Brain pericyte (primary cell): ENCODE data around the gene MICALL2.

Source experiments
- DNase-seq: peaks from one replicate; pipeline ENCODE4 v3.0.0-alpha.2; 2012; ENCODE audit warnings: low read depth, low spot score

Gene MICALL2

GRCh38 chr7:1493129-1493528, 33.9 kb upstream of the MICALL2 start:
- DNase-seq, result no peak

DNA sequence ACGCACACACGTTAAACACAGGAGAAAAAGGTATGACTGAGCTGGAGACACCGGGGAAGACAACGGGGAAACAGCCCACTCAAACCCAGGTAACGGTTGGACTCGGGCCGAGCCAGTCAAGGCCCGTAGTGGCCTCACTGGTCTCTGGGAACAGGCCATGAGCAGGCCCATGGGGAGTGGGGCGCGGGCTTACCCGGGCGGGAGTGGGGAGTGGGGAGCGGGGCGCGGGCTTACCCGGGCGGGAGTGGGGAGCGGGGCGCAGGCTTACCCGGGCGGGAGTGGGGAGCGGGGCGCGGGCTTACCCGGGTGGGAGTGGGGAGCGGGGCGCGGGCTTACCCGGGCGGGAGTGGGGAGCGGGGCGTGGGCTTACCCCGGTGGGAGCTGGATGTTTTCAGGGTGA, 33.4 kb upstream of the MICALL2 start:
- DNase-seq, result no peak

GRCh38 chr7:1492221-1492620, 33.0 kb upstream of the MICALL2 start:
- DNase-seq, result no peak

DNA sequence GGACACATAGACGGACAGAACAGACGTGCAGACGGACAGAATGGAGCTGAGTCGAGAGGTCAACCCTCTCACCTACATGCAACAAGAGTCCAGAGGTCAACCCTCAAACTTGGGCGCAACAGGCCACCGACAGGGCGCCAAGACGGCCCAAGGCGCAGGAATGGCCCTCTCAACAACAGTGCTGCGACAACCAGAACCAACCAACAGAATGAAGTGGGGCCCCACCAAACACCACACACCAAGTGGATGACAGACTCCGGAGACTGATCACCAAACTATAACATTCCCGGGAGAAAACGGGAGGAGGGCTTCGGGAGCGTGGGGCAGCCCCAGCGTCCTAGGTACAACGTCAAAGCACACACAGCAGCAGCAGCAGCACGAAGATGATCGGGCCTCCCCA, 31.6 kb upstream of the MICALL2 start:
- DNase-seq, result no peak

GRCh38 chr7:1489336-1489735, 30.1 kb upstream of the MICALL2 start:
- no peak for DNase-seq

DNA sequence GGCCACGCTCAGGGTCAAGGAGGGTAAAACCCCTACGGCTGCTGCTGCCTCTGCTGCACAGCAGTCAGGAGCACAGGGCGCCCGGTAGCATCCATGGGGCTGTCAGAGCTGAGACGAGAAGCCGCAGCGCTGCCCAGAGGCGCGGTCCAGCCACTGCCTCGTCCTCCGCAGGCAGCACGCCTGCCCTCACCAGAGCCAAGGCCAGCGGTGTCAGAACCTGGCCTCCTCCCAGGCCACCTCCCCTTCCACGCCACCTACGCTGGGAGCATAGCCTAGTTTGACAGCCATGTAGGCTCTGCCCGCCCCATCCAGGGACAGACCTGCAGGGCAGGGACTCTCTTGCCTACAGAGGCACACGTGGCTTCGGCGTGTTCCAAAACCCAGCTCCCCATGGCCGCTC, 28.7 kb upstream of the MICALL2 start:
- no peak for DNase-seq

- no peak for DNase-seq
Measured at GRCh38 chr7:1487466-1487865, 28.2 kb upstream of the MICALL2 start.

- DNase-seq, result no peak
Measured at GRCh38 chr7:1486571-1486970, 27.3 kb upstream of the MICALL2 start.

DNA sequence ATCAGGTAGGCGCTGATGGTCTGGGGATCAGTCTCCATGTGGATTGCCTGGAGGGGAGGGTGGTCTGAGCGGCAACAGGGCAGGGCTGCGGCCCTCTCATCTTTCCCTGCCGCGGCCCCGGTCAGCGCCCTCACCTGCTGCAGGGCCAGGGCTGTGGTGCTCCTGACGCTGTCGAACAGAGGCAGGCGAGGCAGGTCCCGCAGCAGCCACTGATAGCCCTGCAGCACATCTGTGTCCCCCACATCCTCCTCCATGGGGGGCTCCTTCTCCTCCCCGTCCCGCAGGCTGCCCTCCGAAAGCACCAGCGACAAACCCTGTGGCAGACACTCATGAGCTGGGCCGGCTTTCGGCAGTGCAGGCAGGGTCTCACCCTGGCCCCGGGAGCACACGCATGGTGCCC, 25.9 kb upstream of the MICALL2 start:
- no peak for DNase-seq

DNA sequence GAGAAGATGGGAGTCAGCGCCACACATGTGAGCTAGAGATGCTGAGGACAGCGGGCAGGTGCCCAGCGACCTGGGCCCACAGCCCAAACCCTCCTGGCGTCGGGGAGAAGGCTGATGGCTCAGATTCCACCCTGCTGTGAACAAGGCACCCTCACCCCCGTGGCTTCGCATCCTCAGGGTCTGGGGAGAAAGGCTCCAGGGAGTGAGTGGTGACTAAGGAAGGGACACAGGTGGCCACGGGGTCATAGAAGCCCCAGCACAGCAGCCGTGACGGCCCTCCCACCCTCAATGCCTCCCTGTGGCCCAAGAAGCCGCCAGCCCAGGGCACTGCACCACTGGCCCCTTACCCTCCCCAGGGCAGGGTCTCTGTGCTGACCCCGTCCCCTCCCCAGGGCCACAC, 25.3 kb upstream of the MICALL2 start:
- no peak for DNase-seq

DNA sequence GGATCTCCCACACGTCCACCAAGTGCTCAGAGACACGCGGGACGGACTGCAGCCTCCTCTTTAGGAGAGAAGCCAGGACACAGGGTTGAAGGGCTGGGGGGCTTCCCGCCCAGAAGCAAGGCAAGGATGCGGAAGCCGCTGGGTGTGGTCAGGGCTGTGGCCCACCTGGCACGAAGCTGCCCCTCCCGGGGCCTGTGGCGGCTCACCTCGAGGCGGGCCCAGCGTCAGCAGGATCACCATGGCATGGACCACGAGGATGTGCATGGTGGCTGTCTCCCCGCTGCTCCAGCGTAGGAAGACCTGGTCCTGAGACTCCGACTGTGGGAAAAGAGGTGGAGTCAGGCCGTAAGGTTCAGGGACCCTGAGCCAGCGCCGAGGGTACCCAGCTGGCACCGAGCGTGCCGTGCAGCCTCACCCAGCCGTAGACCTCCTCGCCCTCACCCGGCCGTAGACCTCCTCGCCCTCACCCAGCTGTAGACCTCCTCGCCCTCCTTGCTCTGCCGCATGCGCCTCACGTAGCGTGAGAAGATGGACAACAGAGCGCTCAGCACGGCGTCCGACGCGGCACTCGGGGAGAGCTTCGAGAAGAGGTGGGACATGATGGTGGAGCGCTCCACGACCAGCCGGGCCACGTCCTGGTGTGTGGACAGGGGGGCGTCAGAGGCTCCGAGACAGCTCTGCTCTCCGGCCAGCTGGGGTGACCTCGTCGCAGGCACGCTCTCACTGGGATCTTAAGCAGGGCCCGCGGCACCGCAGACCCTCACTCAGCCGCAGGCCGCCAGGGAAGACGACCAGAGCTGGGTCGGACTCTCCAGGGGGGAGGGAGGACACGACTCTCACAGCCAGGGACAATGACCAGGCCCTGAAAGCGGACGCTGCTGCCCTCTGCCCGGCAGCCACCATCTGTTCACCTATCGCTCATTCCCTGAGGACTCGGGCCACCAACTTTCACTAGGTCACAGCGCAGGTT, 24.6 kb upstream of the MICALL2 start:
- no peak for DNase-seq

GRCh38 chr7:1483079-1483478, 23.8 kb upstream of the MICALL2 start:
- no peak for DNase-seq

DNA sequence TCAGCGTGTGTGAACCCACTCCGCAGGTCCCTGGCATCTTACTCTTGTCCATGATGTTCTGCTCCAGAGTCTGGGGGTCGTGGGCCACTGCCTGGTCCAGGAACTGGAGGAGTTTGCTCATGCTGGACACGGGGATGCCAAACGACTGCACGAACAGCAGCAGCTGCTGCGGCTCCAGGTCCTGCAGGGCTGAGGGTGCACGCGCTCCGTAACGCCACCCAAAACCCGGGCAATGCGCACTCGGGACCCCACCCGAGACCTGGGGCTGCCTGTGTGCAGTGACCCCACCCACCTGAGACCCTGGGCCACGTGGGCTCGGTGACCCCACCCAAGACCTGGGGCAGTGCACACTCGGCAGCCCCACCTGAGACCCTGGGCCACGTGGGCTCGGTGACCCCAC, 22.0 kb upstream of the MICALL2 start:
- no peak for DNase-seq

DNA sequence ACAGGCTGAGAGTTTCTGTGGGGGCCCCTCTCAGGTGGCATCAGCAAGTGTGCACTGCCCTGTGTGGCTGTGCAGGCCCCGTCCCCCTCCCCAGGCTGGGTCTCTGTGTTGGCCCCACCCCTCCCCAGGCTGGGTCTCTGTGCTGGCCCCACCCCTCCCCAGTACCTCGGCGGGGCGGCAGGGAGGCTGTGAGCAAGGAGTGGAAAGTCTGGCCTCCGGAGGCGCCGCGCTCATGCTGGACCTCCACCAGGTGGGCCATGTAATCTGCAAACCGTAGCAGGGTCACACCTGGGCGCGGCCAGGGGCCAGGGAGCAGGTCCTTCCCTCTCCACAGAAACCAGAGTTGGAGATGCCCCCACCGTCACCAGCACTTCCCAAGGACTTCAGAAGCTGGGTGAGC, 21.4 kb upstream of the MICALL2 start:
- no peak for DNase-seq

GRCh38 chr7:1479287-1479686, 20.0 kb upstream of the MICALL2 start:
- DNase-seq, result no peak

DNA sequence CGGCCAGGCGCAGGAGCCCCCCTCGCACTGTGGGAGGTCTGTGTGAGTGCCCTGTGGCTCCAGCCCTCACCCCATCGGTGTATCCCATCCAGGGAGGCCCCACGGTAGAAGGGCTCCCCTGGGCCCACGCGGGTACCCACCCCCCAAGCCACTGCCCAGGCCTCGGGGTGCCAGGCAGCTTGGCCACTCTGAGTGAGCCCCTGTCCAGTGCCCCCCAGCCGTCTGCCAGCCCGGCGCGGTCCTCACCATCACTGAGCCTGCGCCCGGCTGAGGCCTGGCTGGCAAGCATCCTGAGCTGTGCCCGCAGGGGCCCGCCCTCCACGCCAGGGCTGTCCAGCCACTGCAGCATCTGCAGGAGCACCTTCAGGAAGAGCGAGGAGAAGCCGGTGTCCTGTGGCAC, 19.2 kb upstream of the MICALL2 start:
- no peak for DNase-seq

GRCh38 chr7:1476859-1477258, 17.6 kb upstream of the MICALL2 start:
- DNase-seq, result no peak

GRCh38 chr7:1475991-1476390, 16.7 kb upstream of the MICALL2 start:
- no peak for DNase-seq

DNA sequence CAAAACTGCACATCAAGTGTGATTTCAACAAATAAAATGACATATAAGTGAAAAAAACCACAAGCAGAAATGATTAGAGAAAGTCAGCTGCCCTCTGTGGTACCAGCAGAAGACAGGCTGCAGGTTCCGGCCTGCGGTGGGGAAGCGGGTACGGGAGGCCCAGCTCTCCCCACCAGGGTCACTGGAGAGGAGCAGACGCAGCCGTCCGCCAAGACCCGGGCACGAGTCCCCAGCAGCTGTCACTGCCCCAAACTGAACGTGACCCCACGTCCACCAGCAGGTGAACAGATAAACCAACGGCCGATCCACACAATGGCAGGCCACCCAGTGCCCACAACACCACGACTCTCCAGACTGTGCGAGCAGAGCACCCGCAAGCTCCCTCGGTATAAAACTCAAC, 16.1 kb upstream of the MICALL2 start:
- DNase-seq, result no peak

GRCh38 chr7:1474736-1475135, 15.5 kb upstream of the MICALL2 start:
- no peak for DNase-seq

DNA sequence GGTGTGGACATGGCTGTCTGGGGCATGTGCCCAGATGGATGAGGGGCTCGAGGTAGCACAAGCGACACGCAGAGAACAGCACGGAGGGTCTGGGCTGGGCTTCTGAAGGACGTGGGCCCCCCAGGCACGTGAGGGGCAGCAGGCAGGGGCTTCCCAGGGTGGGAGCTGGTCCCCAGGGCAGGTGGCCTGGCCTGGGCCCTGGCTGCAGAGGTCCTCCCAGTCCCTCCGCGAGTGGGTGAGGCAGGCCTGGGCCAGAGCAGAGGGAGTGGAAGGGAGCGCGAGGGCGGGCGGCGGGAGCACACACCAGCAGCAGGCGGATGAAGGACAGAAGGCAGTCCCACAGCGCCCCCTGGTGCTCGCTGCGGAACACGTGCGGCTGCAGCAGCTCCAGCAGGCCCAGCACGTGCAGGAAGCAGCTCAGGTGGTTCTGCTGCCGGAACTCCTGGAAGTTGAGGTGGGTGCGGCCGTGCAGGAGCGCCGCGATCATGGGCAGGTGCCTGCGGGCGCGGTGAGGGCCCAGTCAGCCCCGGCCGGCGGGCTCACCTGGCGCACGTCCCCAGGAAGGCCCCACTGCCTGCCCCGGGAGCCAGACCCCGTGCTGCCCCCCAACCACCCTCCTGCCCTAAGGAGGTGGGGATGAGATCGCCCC, 14.7 kb upstream of the MICALL2 start:
- peak; percentile 44 for DNase-seq

- no peak for DNase-seq
Measured at GRCh38 chr7:1470901-1471300, 11.6 kb upstream of the MICALL2 start.

GRCh38 chr7:1468643-1469298, 9.5 kb upstream of the MICALL2 start:
- no peak for DNase-seq
